ENCODE data around the gene ANKRD9. TPM values are rescaled to one million over a fixed set of nuclear protein-coding genes. Genes with fewer than 3 reads are reported as not detected.

Gene ANKRD9
- polyA plus RNA-seq, 3 donors = 4.4 to 16.5 (median 7.4) TPM

DNA sequence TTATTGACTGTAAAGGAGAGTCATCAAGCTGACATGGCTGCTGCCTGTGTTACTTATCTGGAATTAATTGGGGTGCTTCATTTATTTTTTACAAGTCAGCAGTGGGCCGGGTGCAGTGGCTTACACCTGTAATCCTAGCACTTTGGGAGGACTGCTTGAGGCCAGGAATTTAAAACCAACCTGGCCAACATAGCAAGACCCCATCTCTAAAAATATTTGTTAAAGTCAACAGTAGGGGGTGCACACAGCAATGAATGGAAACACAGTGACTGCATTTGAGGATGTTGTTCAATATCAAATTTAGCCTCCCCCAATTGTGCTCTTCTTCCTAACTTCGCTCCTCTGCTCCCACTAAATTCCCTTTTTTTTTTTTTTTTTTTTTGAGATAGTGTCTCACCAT lies 52.1 kb downstream of the ANKRD9 start:
- H3K27ac ChIP-seq (ENCODE audit: low read depth, low read length) = no peak overlapping the region
- WGBS, 3 donors = 62 to 98% (median 70%) methylated on average over 2 of the region's 2 CpGs

DNA sequence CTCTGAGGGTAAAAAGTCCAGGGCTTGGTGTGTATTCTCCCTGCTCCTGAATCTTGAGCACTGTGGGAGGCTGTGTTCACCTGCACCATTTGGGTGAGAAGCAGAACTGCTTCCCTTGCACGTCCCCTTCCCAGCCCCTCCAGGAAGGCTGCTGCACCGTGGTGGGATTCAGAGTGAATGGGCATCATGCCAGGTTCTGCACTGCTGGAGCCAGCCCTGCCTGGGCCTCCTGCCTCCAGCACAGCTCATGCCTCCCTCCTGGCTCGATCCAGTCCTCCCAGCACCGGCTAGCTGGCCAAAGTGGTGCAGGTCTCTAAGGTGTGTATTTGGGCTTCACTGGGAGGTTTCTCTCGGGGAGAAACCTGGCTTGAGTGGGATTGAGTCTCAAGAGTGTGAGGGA lies 54.9 kb downstream of the ANKRD9 start:
- WGBS, 3 donors = 61 to 79% (median 63%) methylated on average over 5 of the region's 5 CpGs
- no peak overlapping the region for H3K27ac ChIP-seq (ENCODE audit: low read depth, low read length)

DNA sequence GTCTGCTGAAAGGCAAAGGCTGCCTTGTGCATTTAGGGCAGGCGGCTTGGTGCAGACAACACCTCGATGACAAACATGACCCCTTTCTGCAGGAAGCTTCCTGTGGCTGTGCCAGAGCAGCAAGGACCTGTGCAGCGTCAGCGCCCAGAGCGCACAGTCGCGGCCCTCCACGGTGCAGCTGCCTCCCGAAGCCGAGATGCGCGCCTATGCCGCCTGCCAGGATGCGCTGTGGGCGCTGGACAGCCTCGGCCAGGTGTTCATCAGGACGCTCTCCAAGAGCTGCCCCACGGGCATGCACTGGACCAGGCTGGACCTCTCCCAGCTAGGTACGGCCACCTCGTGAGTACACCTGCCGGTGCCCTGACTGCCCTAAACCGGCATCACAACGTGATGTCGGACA lies 57.3 kb downstream of the ANKRD9 start:
- WGBS, 3 donors = 94 to 96% (median 96%) methylated on average over 24 of the region's 24 CpGs
- no peak overlapping the region for H3K27ac ChIP-seq (ENCODE audit: low read depth, low read length)

Other genes with a start within 250 kb of the ANKRD9 start
- gene MOK, start 204.6 kb downstream of the ANKRD9 start, polyA plus RNA-seq = 10 to 100 TPM in 2 of 3 donors, 1 to 10 TPM in 1; 8.7 to 19.7 (median 18.7) TPM
- 10 to 100 TPM in 1 of 3 donors, 1 to 10 TPM in 2; 5.6 to 10.0 (median 6.6) TPM for gene ZNF839, start 190.0 kb downstream of the ANKRD9 start, polyA plus RNA-seq
- gene CINP, start 146.9 kb downstream of the ANKRD9 start, polyA plus RNA-seq = 10 to 100 TPM; 36.9 to 46.3 (median 41.6) TPM
- 1 to 10 TPM; 3.3 to 6.1 (median 5.9) TPM for gene TECPR2, start 146.8 kb downstream of the ANKRD9 start, polyA plus RNA-seq
- 1 to 10 TPM; 3.6 to 8.8 (median 7.4) TPM for gene RCOR1, start 82.9 kb upstream of the ANKRD9 start, polyA plus RNA-seq

Measured in adipose tissue (tissue), 3 donors.